HG02885 (cell line): Measurements from ENCODE around the gene NLRP11.
A peak's percentile ranks its signal among the peaks of the same experiment; 100 is the strongest.

Source experiments
- ATAC-seq: cut with Tn5 transposase; IDR thresholded peaks from one replicate; pipeline ENCODE4 v1.9.1; 2021; ENCODE audit warnings: mild to moderate bottlenecking; ENCODE audit not compliant: unreplicated experiment, poor library complexity

NLRP11 gene

GRCh38 chr19:55831846-55832245, at the start of gene NLRP11:
NLRP11 (minus strand) TSS chr19:55831999; CDS start chr19:55818174, 13,825 bp downstream.
- ATAC-seq = no peak

GRCh38 chr19:55877211-55877610, 45.4 kb upstream of the NLRP11 start:
- ATAC-seq = no peak

- no peak for ATAC-seq
These were observed 38.9 kb upstream of the NLRP11 start for GRCh38 chr19:55870736-55871135.

- no peak for ATAC-seq
These were observed 35.3 kb upstream of the NLRP11 start for GRCh38 chr19:55867101-55867500.

GRCh38 chr19:55866521-55866920, 34.7 kb upstream of the NLRP11 start:
- no peak for ATAC-seq

- ATAC-seq = no peak
These were observed 27.2 kb upstream of the NLRP11 start for GRCh38 chr19:55858969-55859368.

- no peak for ATAC-seq
These were observed 26.6 kb upstream of the NLRP11 start for GRCh38 chr19:55858401-55858800.

GRCh38 chr19:55857974-55858373, 26.2 kb upstream of the NLRP11 start:
- ATAC-seq = no peak

GRCh38 chr19:55857149-55857548, 25.4 kb upstream of the NLRP11 start:
- peak; percentile 45 for ATAC-seq

- ATAC-seq = no peak
These were observed 23.4 kb upstream of the NLRP11 start for GRCh38 chr19:55855160-55855559.

GRCh38 chr19:55838906-55839305, 7.1 kb upstream of the NLRP11 start:
- no peak for ATAC-seq

GRCh38 chr19:55838251-55838650, 6.5 kb upstream of the NLRP11 start:
- no peak for ATAC-seq

- ATAC-seq = no peak
These were observed 4.5 kb upstream of the NLRP11 start, which contains the start of gene NLRP4 for GRCh38 chr19:55836340-55836739. NLRP4 (plus strand) TSS chr19:55836540; CDS start chr19:55852081, 15,541 bp downstream.

GRCh38 chr19:55832676-55833075, 877 bp upstream of the NLRP11 start:
- ATAC-seq = no peak

GRCh38 chr19:55830656-55831055, 1.1 kb downstream of the NLRP11 start:
- no peak for ATAC-seq

GRCh38 chr19:55820037-55820436, 11.8 kb downstream of the NLRP11 start:
- no peak for ATAC-seq

- no peak for ATAC-seq
These were observed 17.9 kb downstream of the NLRP11 start for GRCh38 chr19:55813906-55814305.

GRCh38 chr19:55812449-55812848, 19.4 kb downstream of the NLRP11 start:
- no peak for ATAC-seq

GRCh38 chr19:55811340-55811739, 20.5 kb downstream of the NLRP11 start:
- no peak for ATAC-seq

GRCh38 chr19:55809381-55810058, 22.3 kb downstream of the NLRP11 start:
- ATAC-seq = no peak

GRCh38 chr19:55802281-55802680, 29.5 kb downstream of the NLRP11 start:
- no peak for ATAC-seq

- ATAC-seq = no peak
These were observed 30.4 kb downstream of the NLRP11 start for GRCh38 chr19:55801416-55801815.
